IPS-20b (cell line): ENCODE results near the gene DUSP8.
"Not testable (repeated sequence)": the region's sequence is repeated elsewhere in the genome, so short reads cannot be mapped to it uniquely, and the experiment has no call there.

ENCODE experiments used
- H3K27ac ChIP-seq: one replicate; pipeline ENCODE4 v1.5.1; 2013; ENCODE audit warnings: low read length
- H3K27me3 ChIP-seq: 2 replicates; pipeline ENCODE4 v1.6.1; 2013; ENCODE audit warnings: mild to moderate bottlenecking, low read length, inconsistent platforms; ENCODE audit not compliant: insufficient read depth
- H3K36me3 ChIP-seq: 2 replicates; pipeline ENCODE4 v1.6.1; 2013; ENCODE audit warnings: low read depth, mild to moderate bottlenecking, inconsistent platforms, low read length, moderate library complexity; ENCODE audit not compliant: insufficient read depth
- H3K4me1 ChIP-seq: 2 replicates; pipeline ENCODE4 v1.6.1; 2013; ENCODE audit warnings: mild to moderate bottlenecking, control low read depth, inconsistent platforms, low read length, moderate library complexity; ENCODE audit not compliant: insufficient read depth
- H3K4me3 ChIP-seq: 2 replicates; pipeline ENCODE4 v1.5.1; 2013; ENCODE audit warnings: mild to moderate bottlenecking, low read length, inconsistent platforms
- H3K9ac ChIP-seq: 2 replicates; pipeline ENCODE4 v1.6.1; 2013; ENCODE audit warnings: low read depth, mild to moderate bottlenecking, inconsistent platforms, low read length, moderate library complexity
- H3K9me3 ChIP-seq: 2 replicates; pipeline ENCODE4 v1.6.1; 2013; ENCODE audit warnings: mild to moderate bottlenecking, low read depth, low read length, inconsistent platforms; ENCODE audit not compliant: insufficient read depth

Gene DUSP8

DNA sequence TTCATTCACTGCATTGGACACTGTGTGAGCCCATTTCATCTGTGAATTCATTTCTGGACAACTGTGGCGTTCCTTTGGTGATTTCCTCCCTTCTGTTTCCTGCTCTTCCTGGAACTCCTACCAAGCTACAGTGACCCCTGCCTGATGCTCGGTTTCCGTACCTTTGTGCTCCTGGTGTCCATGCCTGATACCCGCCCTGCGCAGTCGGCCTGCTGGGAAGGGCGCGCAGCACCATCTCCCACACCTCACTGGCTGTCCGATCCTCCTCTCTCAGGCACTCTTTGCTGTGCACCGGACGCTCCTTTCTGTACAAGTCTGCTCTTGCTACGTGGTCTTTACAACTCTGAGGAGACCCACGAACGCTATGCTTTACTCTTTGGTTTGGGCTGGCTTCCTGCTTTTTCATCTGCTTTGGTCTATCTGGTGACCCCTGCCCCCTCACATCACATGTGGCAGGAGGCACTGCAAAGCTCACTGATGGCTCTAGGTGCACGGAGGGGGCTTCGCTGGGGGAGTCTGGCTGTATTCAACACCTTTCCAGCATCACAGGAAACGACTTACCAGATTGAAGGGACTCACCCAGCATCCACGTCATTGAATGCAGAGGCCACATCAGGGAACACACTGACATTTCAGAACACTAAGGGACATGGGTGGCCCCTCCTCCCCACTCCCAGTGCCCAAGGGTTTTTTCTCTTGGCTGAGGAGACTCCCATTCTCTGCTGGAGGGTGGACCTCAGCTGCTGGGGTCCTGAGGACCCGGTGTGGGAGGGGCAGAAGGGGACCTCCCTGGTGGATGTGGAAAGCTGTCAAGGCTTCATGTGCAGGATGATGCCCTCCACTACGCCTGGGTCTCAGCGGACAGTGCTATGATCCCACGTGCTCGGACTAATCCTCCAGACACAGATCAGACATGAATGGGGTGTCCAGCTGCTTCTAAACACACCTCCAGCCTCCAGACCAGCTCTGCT is 58.5 kb downstream of the DUSP8 start:
- Histone ChIP-seq H3K27ac (no peak overlapping the region), H3K9ac (peak overlapping the region; percentile 54; the same call in 1 of the 2 replicates), H3K27me3 (peaks cover 4% of the 10 kb centered on the region; the same call in 1 of the 2 replicates), H3K9me3 (no peaks in the 10 kb centered on the region), H3K36me3 (no peaks in the 10 kb centered on the region), H3K4me3 (no peak overlapping the region), H3K4me1 (no peaks in the 10 kb centered on the region)

DNA sequence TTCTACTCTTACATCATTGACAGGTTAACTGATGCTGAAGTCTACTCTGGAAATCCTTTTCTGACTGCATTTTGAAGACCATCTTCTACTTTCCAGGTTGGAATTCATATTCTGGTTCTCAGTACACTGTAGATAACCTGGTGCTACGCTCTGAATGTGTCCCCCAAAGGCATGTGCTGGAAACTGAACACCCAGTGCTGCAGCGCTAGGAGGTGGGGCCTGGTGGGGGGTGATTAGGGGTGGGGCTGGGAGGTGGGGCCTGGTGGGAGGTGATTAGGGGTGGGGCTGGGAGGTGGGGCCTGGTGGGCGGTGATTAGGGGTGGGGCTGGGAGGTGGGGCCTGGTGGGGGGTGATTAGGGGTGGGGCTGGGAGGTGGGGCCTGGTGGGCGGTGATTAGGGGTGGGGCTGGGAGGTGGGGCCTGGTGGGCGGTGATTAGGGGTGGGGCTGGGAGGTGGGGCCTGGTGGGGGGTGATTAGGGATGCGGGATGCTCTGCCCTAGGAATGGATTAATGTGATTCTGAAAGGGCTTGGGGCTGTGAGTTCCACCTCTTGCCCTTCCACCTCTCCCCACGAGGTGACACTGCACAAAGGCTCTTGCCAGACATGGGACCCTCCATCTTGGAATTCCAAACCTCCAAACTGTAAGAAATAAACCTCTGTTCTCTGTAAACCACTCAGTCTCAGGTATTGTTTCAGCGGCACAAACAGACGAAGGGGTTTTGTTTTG is 59.4 kb downstream of the DUSP8 start:
- H3K36me3 ChIP-seq, H3K4me1 ChIP-seq, H3K4me3 ChIP-seq, H3K27ac ChIP-seq, H3K9me3 ChIP-seq, H3K27me3 ChIP-seq: not testable (repeated sequence)
- H3K9ac ChIP-seq, result peak overlapping the region; percentile 54; the same call in 1 of the 2 replicates

DNA sequence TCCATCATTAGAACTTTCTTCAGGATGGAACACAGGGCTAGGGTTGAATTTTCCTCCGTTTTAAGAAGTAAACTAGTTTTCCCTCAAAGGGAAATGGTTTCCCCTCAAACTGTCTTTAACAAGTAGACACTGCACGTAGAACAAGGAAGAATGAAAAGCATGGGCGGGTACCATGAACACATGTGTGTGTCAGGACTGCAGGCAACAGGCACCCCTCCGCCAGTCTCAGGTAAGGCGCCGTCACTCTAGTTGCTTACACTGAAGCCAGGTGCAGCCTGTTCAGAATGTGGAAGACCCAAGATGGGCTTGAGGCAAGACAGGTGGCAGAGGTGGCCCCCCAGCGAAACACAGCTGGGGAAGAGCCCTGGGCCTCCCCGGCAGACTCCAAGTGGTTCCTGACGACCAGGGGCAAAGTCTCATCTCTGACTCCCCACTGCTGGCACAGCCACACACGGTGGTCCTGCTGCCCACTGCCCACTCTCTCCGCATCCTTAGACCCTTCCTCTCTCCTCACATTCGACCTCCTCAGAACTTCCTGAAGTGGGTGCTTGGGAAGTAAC is 60.1 kb downstream of the DUSP8 start:
- Histone ChIP-seq H3K36me3 (no peaks in the 10 kb centered on the region), H3K9ac (no peak overlapping the region), H3K4me3 (no peak overlapping the region), H3K9me3 (no peaks in the 10 kb centered on the region), H3K4me1 (peaks cover 3% of the 10 kb centered on the region; the same call in 1 of the 2 replicates), H3K27ac (no peak overlapping the region), H3K27me3 (peaks cover 4% of the 10 kb centered on the region; the same call in 1 of the 2 replicates)

DNA sequence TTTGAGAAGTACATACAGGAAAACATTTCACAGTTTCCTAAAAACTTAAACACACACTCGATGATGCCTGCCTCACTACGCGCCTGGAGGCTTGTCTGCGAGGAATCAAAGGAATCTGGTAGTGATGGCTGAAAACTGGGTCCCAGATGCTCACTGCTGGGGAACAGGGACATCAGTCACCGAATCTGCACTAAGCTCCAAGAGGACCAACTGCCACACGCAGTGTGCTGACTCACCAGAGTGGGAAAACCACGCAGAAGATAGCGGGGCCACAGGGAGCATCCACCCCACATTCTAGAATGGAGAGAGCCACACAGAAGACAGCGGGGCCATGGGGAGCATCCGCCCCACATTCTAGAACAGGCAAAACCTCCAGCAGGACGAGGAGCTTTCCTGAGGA is 61.1 kb downstream of the DUSP8 start:
- no peak overlapping the region for H3K4me3 ChIP-seq
- H3K9me3 ChIP-seq, result no peaks in the 10 kb centered on the region
- peaks cover 4% of the 10 kb centered on the region; the same call in 1 of the 2 replicates for H3K27me3 ChIP-seq
- no peak overlapping the region for H3K9ac ChIP-seq
- peaks cover 3% of the 10 kb centered on the region; the same call in 1 of the 2 replicates for H3K4me1 ChIP-seq
- H3K36me3 ChIP-seq, result no peaks in the 10 kb centered on the region
- no peak overlapping the region for H3K27ac ChIP-seq

DNA sequence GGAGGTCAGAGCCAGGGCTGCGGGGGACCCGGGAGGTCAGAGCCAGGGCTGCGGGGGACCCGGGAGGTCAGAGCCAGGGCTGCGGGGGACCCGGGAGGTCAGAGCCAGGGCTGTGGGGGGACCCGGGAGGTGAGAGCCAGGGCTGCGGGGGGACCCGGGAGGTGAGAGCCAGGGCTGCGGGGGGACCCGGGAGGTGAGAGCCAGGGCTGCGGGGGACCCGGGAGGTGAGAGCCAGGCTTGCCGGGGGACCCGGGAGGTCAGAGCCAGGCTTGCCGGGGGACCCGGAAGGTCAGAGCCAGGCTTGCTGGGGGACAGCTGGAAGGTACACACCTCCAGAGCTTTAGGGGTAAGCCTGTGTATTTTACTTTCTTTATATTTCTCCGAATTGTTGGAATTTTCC is 61.7 kb downstream of the DUSP8 start:
- not testable (repeated sequence) for H3K4me3 ChIP-seq, H3K27me3 ChIP-seq, H3K9me3 ChIP-seq, H3K4me1 ChIP-seq, H3K36me3 ChIP-seq, H3K9ac ChIP-seq, H3K27ac ChIP-seq

DNA sequence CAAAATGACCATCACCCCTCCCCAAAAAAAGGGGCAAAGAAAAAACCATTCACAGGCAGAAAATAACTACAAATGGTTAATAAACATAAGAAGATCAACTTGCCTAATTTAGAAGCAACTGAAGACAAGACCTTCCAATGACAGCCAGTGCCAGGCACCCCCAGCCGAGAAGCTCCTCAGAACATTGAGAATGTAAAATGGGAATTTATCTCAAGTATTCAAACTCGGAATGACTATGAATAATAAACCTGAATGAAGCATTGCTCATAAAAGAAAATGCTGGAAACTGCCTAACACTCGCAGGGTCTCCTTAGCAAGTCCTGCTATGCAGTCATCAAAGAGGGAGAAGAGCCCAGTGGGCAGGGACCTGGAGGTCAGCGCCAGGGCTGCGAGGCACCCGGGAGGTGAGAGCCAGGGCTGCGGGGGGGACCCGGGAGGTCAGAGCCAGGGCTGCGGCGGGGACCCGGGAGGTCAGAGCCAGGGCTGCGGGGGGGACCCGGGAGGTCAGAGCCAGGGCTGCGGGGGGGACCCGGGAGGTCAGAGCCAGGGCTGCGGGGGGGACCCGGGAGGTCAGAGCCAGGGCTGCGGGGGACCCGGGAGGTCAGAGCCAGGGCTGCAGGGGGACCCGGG is 62.3 kb downstream of the DUSP8 start:
- H3K4me1 ChIP-seq, result peaks cover 3% of the 10 kb centered on the region; the same call in 1 of the 2 replicates
- no peak overlapping the region for H3K27ac ChIP-seq
- H3K4me3 ChIP-seq, result no peak overlapping the region
- H3K36me3 ChIP-seq, result no peaks in the 10 kb centered on the region
- no peaks in the 10 kb centered on the region for H3K9me3 ChIP-seq
- H3K27me3 ChIP-seq, result no peaks in the 10 kb centered on the region
- H3K9ac ChIP-seq, result no peak overlapping the region

DNA sequence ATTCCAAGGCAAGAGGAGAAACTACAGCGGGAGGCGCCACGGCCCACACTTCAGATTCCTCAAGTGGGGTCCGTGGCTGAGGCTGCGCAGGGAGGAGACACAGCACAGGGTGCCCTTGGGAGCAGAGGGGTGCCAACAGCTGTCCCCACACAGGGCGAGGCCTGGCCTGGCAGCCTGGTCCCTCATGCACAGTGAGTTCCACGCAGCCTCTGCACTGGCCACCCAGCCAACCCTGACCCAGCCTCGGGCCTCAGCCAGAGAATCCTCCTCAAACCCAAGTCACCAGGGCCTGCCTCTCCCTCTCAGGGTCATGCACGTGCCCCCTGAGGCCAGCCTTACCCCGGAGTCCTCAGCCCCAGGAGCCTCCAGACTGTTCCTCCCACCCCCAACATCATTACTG is 63.1 kb downstream of the DUSP8 start:
- no peak overlapping the region for H3K9ac ChIP-seq

DNA sequence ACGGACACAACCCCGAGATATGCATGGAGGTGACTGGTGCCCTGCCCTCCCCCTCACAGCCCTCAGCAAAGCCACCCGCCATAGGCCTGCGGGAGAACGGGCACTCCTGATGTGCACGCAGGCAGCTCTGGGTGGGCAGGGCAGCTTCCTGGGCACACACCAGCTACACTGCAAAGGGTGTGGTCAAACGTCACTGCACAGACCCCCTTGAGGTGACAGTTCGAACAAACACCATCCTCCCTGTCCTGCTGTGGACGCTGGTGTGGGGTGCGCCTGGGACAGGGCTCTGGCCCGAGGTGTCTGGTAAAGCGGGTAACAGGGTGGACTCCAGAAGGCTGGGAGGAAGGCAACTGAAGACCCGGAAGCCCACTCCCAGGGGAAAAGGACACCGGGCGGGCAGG is 63.6 kb downstream of the DUSP8 start:
- Histone ChIP-seq H3K4me1 (peaks cover 3% of the 10 kb centered on the region; the same call in 1 of the 2 replicates), H3K36me3 (no peaks in the 10 kb centered on the region), H3K4me3 (no peak overlapping the region), H3K9me3 (no peaks in the 10 kb centered on the region), H3K27ac (no peak overlapping the region), H3K9ac (no peak overlapping the region), H3K27me3 (no peaks in the 10 kb centered on the region)

More for the DNA sequence above, 63.1 kb downstream of the DUSP8 start:
- H3K9me3 ChIP-seq, result no peaks in the 10 kb centered on the region
- no peak overlapping the region for H3K27ac ChIP-seq
- H3K4me1 ChIP-seq, result peaks cover 3% of the 10 kb centered on the region; the same call in 1 of the 2 replicates
- no peak overlapping the region for H3K4me3 ChIP-seq
- no peaks in the 10 kb centered on the region for H3K27me3 ChIP-seq
- H3K36me3 ChIP-seq, result no peaks in the 10 kb centered on the region

DNA sequence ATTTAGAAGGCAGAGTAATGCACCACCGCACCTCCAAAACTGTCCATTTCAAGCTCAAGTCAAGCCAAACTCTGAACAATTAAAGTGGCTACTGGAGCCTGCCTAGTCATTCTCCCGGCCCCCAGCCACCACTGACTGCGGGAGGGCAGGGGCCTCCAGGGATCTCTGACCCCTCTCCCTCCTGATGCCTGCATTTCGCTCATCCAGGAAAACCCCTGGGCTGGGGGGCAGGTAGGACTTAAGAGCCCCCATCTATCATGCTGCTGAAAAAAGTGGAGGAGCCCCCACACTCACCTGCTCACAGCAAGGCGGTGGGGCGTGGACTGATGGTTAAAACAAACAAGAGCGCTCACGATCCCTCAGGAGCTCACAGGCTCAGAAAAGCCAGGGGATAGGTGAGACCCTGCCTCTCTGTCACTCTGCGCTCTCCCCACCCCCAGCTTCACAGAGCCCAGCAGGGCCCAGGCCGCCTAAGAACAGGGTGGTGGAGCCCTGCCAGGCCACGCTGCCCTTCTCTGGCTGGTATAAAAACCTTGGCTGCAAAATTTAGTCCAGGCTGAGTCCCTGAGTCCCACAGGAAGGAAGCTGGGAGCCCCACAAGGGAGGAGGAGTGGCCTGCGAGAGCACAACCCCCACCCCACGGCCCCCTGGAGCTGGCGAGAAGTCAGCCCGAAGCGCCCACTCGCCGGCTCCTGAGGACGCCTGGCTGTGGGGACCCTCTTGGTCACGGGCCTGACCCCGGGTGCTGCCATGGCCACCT is 64.5 kb downstream of the DUSP8 start:
- Histone ChIP-seq H3K27me3 (no peaks in the 10 kb centered on the region), H3K9ac (peak overlapping the region; percentile 37; the same call in 1 of the 2 replicates), H3K36me3 (no peaks in the 10 kb centered on the region), H3K27ac (no peak overlapping the region), H3K4me3 (no peak overlapping the region), H3K9me3 (no peaks in the 10 kb centered on the region), H3K4me1 (peaks cover 3% of the 10 kb centered on the region; the same call in 1 of the 2 replicates)

DNA sequence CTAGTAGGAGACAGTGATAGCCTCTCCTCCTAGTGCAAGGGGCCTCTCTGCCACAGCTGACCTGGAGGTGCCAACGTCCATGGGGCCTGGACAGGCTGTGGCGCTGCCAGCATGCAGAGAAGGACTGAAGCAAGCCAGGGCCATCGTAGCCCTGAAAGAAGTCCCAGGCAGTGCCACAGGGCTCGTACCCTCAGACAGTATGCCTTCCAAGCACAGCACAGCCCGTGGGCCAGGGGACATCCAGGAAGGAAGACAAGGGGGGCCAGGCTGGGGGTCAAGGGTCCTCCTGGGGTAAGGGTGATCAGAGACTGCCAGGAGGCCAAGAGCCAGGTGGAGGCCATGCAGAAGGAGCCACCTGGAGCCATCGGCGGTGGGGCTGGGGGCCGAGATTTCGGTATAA is 65.1 kb downstream of the DUSP8 start:
- Histone ChIP-seq H3K27ac (no peak overlapping the region), H3K27me3 (no peaks in the 10 kb centered on the region), H3K9ac (no peak overlapping the region), H3K9me3 (no peaks in the 10 kb centered on the region), H3K36me3 (no peaks in the 10 kb centered on the region), H3K4me3 (no peak overlapping the region), H3K4me1 (peaks cover 3% of the 10 kb centered on the region; the same call in 1 of the 2 replicates)
